Measurements from ENCODE around the gene PDZRN3.

DNA sequence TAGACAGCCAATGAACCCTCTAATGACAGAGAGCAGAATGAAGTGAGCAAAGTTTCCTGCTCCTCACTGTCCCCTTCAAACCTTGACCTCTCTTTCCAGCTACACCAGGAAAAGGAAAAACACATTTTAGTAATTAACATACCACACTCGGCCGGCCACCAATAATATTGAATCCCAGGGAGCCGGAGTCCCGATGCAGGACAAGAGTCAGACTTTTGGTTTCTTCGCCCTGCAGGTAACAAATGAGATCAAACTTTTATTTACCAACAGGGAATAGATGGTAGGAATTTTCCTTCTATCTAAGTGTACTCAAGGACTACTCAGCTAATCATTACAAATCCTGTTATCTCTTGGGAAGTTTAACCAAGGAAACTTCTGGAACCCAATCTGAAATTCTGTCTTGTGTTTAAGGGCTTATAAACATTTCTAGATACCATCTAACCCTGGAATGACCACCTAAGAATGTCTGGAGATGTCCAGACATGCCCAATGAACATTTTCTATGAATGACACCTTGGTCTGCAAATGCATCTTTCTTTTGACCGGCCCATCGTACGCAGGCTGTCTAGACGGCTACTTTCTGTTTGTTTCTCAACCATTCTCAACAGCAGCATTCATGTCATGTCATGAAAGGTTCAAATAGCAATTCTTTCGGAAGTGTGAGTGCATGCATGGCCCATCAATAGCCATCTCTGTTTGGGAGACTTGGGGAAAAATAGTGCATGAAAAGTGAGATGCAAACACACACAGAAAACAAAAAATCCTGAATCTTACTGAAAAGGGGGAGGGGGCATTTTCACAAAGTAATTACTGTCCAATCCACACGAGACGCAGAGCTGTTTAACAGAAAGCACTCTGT lies 16.1 kb downstream of the PDZRN3 start:
- TF ChIP-seq, protein P1, sequence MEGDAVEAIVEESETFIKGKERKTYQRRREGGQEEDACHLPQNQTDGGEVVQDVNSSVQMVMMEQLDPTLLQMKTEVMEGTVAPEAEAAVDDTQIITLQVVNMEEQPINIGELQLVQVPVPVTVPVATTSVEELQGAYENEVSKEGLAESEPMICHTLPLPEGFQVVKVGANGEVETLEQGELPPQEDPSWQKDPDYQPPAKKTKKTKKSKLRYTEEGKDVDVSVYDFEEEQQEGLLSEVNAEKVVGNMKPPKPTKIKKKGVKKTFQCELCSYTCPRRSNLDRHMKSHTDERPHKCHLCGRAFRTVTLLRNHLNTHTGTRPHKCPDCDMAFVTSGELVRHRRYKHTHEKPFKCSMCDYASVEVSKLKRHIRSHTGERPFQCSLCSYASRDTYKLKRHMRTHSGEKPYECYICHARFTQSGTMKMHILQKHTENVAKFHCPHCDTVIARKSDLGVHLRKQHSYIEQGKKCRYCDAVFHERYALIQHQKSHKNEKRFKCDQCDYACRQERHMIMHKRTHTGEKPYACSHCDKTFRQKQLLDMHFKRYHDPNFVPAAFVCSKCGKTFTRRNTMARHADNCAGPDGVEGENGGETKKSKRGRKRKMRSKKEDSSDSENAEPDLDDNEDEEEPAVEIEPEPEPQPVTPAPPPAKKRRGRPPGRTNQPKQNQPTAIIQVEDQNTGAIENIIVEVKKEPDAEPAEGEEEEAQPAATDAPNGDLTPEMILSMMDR (conservative IDR thresholded peaks at IDR 0.05 in 1 of 2, IDR thresholded peaks at IDR 0.05 in 1 of 2; ENCODE audit: extremely low read depth in 1 of 2, insufficient read depth in 1 of 2, low read depth in 1 of 2, low read length in 2 of 2): no peak
- no peak for TF ChIP-seq EZH2 (IDR thresholded peaks at IDR 0.05; ENCODE audit: borderline replicate concordance, low read length)

Measured in mammary epithelial cell (primary cell).